IMR-90 (cell line): ENCODE measurements around the gene SLAMF9. TPM values are rescaled to one million over a fixed set of nuclear protein-coding genes. Genes with fewer than 3 reads are reported as not detected.

Source experiments
- ATAC-seq: fragments of 200-7000 bp; cut with Tn5 transposase; 2 replicates; pipeline ENCODE4 v1.9.1; 2020; ENCODE audit warnings: low read depth, mild to moderate bottlenecking, moderate library complexity
- BruUV-seq: library from RNA; stranded (reverse); fragments of 400-500 nt; replicated peaks from 2 replicates; lab custom pipeline; 2021; lab: Mats Ljungman, UMichigan
- CTCF ChIA-PET: fragments of 300-600 bp; formaldehyde crosslinking; extraction: SDS; loops from one replicate; lab custom pipeline; 2021; ENCODE audit warnings: antibody characterized with exemption; lab: Yijun Ruan, JAX
- POLR2A ChIA-PET: fragments of 300-600 bp; sonication (Branson Sonifier 250); formaldehyde crosslinking; loops from one replicate; lab custom pipeline; 2022; ENCODE audit warnings: antibody characterized with exemption; ENCODE audit not compliant: unreplicated experiment; lab: Charles Lee
- DNase-seq: peaks from one replicate; pipeline ENCODE4 v3.0.0; 2013
- H2AFZ ChIP-seq: replicated peaks from 2 replicates; pipeline ENCODE3; 2013; ENCODE audit warnings: low read length, mild to moderate bottlenecking; ENCODE audit not compliant: poor library complexity
- H2AK5ac ChIP-seq: 2 replicates; pipeline ENCODE4 v1.6.1; 2013; ENCODE audit warnings: low read depth, low read length, inconsistent platforms
- H2AK9ac ChIP-seq: replicated peaks from 2 replicates; pipeline ENCODE3; 2013; ENCODE audit warnings: mild to moderate bottlenecking, low read depth, low read length, moderate library complexity; ENCODE audit not compliant: poor library complexity
- H2BK120ac ChIP-seq: 2 replicates; pipeline ENCODE4 v1.6.1; 2013; ENCODE audit warnings: low read depth, low read length, inconsistent platforms
- H2BK15ac ChIP-seq: 3 replicates; pipeline ENCODE4 v1.6.1; 2013; ENCODE audit warnings: low read depth, low read length, inconsistent platforms
- H2BK20ac ChIP-seq: 2 replicates; pipeline ENCODE4 v1.6.1; 2013; ENCODE audit warnings: low read depth, mild to moderate bottlenecking, inconsistent platforms, low read length, moderate library complexity
- H2BK5ac ChIP-seq: 2 replicates; pipeline ENCODE4 v1.6.1; 2013; ENCODE audit warnings: mild to moderate bottlenecking, low read depth, low read length, inconsistent platforms; ENCODE audit not compliant: poor library complexity, severe bottlenecking
- H3K14ac ChIP-seq: replicated peaks from 2 replicates; pipeline ENCODE4 v1.6.1; 2013; ENCODE audit warnings: low read depth, low read length, inconsistent platforms
- H3K18ac ChIP-seq: 2 replicates; pipeline ENCODE4 v1.6.1; 2013; ENCODE audit warnings: low read depth, low read length, control low read depth
- H3K23ac ChIP-seq: 2 replicates; pipeline ENCODE4 v1.6.1; 2013; ENCODE audit warnings: low read depth, low read length, inconsistent platforms
- H3K27ac ChIP-seq: 2 replicates; pipeline ENCODE4 v1.5.1; 2013; ENCODE audit warnings: mild to moderate bottlenecking, control low read depth, low read length; ENCODE audit not compliant: insufficient read depth
- H3K27me3 ChIP-seq: 2 replicates; pipeline ENCODE4 v1.6.1; 2013; ENCODE audit warnings: low read length; ENCODE audit not compliant: control insufficient read depth, insufficient read depth
- H3K36me3 ChIP-seq: 2 replicates; pipeline ENCODE4 v1.6.1; 2013; ENCODE audit warnings: low read length, mixed read lengths; ENCODE audit not compliant: control insufficient read depth, insufficient read depth
- H3K4ac ChIP-seq: 2 replicates; pipeline ENCODE4 v1.6.1; 2013; ENCODE audit warnings: low read depth, low read length, inconsistent platforms
- H3K4me1 ChIP-seq: 2 replicates; pipeline ENCODE4 v1.6.1; 2013; ENCODE audit warnings: low read length, mixed read lengths; ENCODE audit not compliant: control insufficient read depth, insufficient read depth
- H3K4me2 ChIP-seq: 2 replicates; pipeline ENCODE4 v1.6.1; 2013; ENCODE audit warnings: low read depth, mild to moderate bottlenecking, control low read depth, low read length, moderate library complexity
- H3K4me3 ChIP-seq: 2 replicates; pipeline ENCODE4 v1.5.1; 2013; ENCODE audit warnings: low read depth, mild to moderate bottlenecking, control low read depth, low read length, moderate library complexity; ENCODE audit not compliant: insufficient read depth
- H3K56ac ChIP-seq: 2 replicates; pipeline ENCODE4 v1.6.1; 2013; ENCODE audit warnings: low read length, inconsistent platforms; ENCODE audit not compliant: insufficient read depth; ENCODE audit errors: extremely low read depth
- H3K79me1 ChIP-seq, 2 experiments: 2 replicates each; pipeline ENCODE4 v1.6.1; 2013; ENCODE audit warnings: low read length in 2 of 2, inconsistent platforms in 1 of 2, low read depth in 1 of 2
- H3K9ac ChIP-seq: 2 replicates; pipeline ENCODE4 v1.6.1; 2013; ENCODE audit warnings: low read depth, low read length, control low read depth
- H3K9me1 ChIP-seq: 2 replicates; pipeline ENCODE4 v1.6.1; 2013; ENCODE audit warnings: low read length, inconsistent platforms; ENCODE audit not compliant: insufficient read depth
- H3K9me3 ChIP-seq: 2 replicates; pipeline ENCODE4 v1.6.1; 2013; ENCODE audit warnings: low read length; ENCODE audit not compliant: control insufficient read depth, insufficient read depth
- H4K20me1 ChIP-seq: 2 replicates; pipeline ENCODE4 v1.6.1; 2013; ENCODE audit warnings: low read length, inconsistent platforms; ENCODE audit not compliant: insufficient read depth
- H4K5ac ChIP-seq: 2 replicates; pipeline ENCODE4 v1.6.1; 2013; ENCODE audit warnings: mild to moderate bottlenecking, low read depth, low read length, control low read depth
- H4K8ac ChIP-seq, 2 experiments: 2 replicates each; pipeline ENCODE4 v1.6.1; 2013; ENCODE audit warnings: low read depth in 2 of 2, low read length in 2 of 2, control low read depth in 1 of 2, inconsistent platforms in 1 of 2
- H4K91ac ChIP-seq: 2 replicates; pipeline ENCODE4 v1.6.1; 2013; ENCODE audit warnings: low read depth, low read length, inconsistent platforms; ENCODE audit not compliant: insufficient read depth
- CEBPB ChIP-seq: IDR thresholded peaks from 2 replicates; pipeline ENCODE4 v1.6.1; 2012; ENCODE audit warnings: low read depth, low read length, improper control_type of control experiment
- CHD1 ChIP-seq: IDR thresholded peaks from 2 replicates; pipeline ENCODE4 v1.6.1; 2012; ENCODE audit warnings: low read depth, low read length, improper control_type of control experiment
- FOS ChIP-seq: fragments of 150-350 bp; IDR thresholded peaks from 2 replicates; pipeline ENCODE4 v1.6.1; 2016; ENCODE audit warnings: low read depth, low read length
- MAFK ChIP-seq: IDR thresholded peaks from 2 replicates; pipeline ENCODE4 v1.6.1; 2012; ENCODE audit warnings: low read depth, low read length, improper control_type of control experiment
- MXI1 ChIP-seq: IDR thresholded peaks from 2 replicates; pipeline ENCODE4 v1.6.1; 2012; ENCODE audit warnings: low read depth, mild to moderate bottlenecking, low read length, moderate library complexity, borderline replicate concordance
- NFE2L2 ChIP-seq: fragments of 150-350 bp; IDR thresholded peaks from 2 replicates; pipeline ENCODE4 v1.6.1; 2016; ENCODE audit warnings: low read depth, mild to moderate bottlenecking, low read length
- POLR2A ChIP-seq: IDR thresholded peaks from 2 replicates; pipeline ENCODE4 v1.6.1; 2012; ENCODE audit warnings: mild to moderate bottlenecking, low read depth, low read length
- RAD21 ChIP-seq: IDR thresholded peaks from 2 replicates; pipeline ENCODE4 v1.6.1; 2012; ENCODE audit warnings: low read length, improper control_type of control experiment
- RFX5 ChIP-seq: IDR thresholded peaks from 2 replicates; pipeline ENCODE4 v1.8.0; 2012; ENCODE audit warnings: low read depth, mild to moderate bottlenecking, low read length, moderate library complexity
- SMC3 ChIP-seq: fragments of 150-350 bp; IDR thresholded peaks from 2 replicates; pipeline ENCODE4 v1.6.1; 2016; ENCODE audit warnings: low read depth, mild to moderate bottlenecking, antibody characterized with exemption, low read length, moderate library complexity
- WGBS, 2 experiments: methylation state at CpG; one replicate each; pipeline versions ENCODE4 v1.1.5 to v1.1.7; 2013; ENCODE audit warnings: missing lambda C conversion rate in 2 of 2; ENCODE audit not compliant: insufficient read length in 1 of 2; ENCODE audit errors: extremely low coverage in 2 of 2; 5-methylcytosine and 5-hydroxymethylcytosine counted together
- dilution Hi-C: fragments of 300-500 bp; cut with HindIII; formaldehyde crosslinking; loops from one replicate; pipeline ENCODE4 v1.14.3; 2018; ENCODE audit warnings: low sequenced_read_pairs; ENCODE audit not compliant: unreplicated experiment
- in situ Hi-C: fragments of 300-500 bp; cut with MboI; formaldehyde crosslinking; loops from 3 replicates; pipeline ENCODE4 v1.14.3; 2019; ENCODE audit warnings: low sequenced_read_pairs, inconsistent platforms, mixed read lengths
- intact Hi-C: fragments of 100-400 bp; cut with micrococcal nuclease; formaldehyde crosslinking; loops from 2 replicates; pipeline ENCODE4 v1.10.0; 2022
- polyA plus RNA-seq, 3 experiments: library from polyadenylated mRNA; depleted of rRNA; stranded (reverse); fragments of >200 nt; gene quantifications; 2 replicates each; pipeline ENCODE4 v1.2.3, GENCODE V29; 2012; ENCODE audit warnings: low replicate concordance in 1 of 3
- total RNA-seq: library from RNA; depleted of rRNA; stranded (reverse); fragments of >200 nt; gene quantifications from 2 replicates; pipeline ENCODE4 v1.2.3, GENCODE V29; 2012
- TF ChIP-seq, protein P1 (sequence below): fragments of 150-350 bp; IDR thresholded peaks from 2 replicates; pipeline ENCODE4 v1.6.1; 2016; ENCODE audit warnings: low read depth, mild to moderate bottlenecking, low read length, moderate library complexity, borderline replicate concordance
- TF ChIP-seq, protein P2 (sequence below): conservative IDR thresholded peaks from 2 replicates; pipeline ENCODE4 v1.5.1; 2012; ENCODE audit warnings: mild to moderate bottlenecking, low read depth, low read length, improper control_type of control experiment
- TF ChIP-seq, protein P3 (sequence below): fragments of 150-350 bp; IDR thresholded peaks from 2 replicates; pipeline ENCODE4 v1.6.1; 2017; ENCODE audit warnings: mild to moderate bottlenecking, antibody characterized with exemption, low read length, low read depth

Gene SLAMF9
- total and polyA plus RNA-seq, 2 of the 4 experiments (the other 2 are of a cell fraction), result 0.18 to 0.67 TPM

DNA sequence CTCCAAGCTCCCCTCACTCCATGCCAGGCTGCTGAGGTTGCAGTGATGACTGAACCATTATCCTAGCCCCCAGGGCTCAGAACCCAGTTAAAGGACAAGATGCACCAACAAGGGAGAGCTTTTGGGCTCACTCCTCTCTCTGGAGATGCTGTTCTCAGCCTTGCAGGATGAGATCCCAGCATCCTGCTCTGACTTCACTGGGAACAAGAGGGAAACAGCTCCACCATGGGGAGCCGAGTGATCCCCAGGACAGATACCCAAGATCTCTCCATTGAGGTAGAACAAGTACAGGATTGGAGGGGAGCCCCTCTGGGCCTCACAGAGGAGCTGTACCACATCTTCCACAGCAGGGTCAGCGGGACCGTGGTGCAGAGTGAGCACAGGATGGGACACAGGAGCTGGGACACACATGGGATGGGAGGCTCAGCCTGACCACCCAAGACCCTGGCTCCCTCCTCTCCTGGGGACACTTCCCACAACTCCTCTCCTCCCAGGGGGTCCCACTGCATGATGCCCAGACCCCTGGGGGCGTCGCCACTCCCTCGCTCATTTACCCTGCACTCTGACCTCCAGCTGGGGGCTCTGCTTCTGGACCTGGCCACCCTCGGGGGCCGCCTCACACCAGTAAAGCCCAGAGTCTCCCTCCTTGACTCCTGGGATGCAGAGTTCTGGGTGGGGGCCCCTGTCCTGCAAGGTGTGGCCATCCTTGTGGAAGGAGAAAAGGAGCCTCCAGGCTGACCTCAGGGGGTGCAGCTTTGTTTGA lies 18.6 kb upstream of the SLAMF9 start (continued):
- TF ChIP-seq RFX5, result no peak

DNA sequence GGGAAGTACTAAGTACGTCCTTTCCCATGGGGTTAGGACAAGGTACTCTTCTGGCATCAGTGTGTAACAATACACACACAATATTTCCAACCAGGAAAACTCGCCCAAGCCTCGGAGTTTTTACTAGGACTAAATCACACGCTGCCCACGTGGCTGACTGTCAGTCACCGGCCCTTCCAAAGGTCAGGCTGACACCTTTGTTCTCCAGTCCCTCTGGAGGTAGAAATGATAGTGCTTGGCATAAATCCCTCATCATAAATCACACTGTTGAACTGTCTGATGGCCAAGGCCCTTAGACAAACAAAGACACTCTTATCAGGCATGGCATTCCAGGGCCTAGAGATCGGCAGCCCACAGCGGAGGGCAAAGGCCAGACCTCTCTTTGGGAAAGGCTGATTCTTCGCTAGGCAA lies 16.9 kb upstream of the SLAMF9 start:
- Histone ChIP-seq H4K20me1 (no peaks in the 10 kb centered on the region), H4K91ac (no peak overlapping the region), H2BK20ac (no peak overlapping the region), H2BK120ac (no peak overlapping the region), H3K9me3 (no peaks in the 10 kb centered on the region), H3K56ac (no peak overlapping the region), H3K4me3 (no peak overlapping the region), H3K27me3 (peaks cover 26% of the 10 kb centered on the region), H2AK5ac (no peak overlapping the region), H4K5ac (no peak overlapping the region), H2AFZ (no peak overlapping the region), H3K23ac (no peak overlapping the region), H3K4me1 (no peaks in the 10 kb centered on the region), H4K8ac (no peak overlapping the region), H3K18ac (no peak overlapping the region), H3K36me3 (no peaks in the 10 kb centered on the region; the same call in 1 of the 2 replicates), H3K4ac (no peak overlapping the region), H2BK15ac (no peak overlapping the region), H3K14ac (no peak overlapping the region), H3K27ac (no peak overlapping the region), H2AK9ac (no peak overlapping the region), H2BK5ac (no peak overlapping the region), H3K9ac (no peak overlapping the region), H3K4me2 (no peak overlapping the region), H3K79me1 (no peaks in the 10 kb centered on the region), H3K9me1 (peaks cover 3% of the 10 kb centered on the region; the same call in 1 of the 2 replicates)
- dilution Hi-C loops (no loop called here), intact Hi-C loops (no loop called here), in situ Hi-C loops (no loop called here)
- no TSS peak for BruUV-seq
- no peak for DNase-seq
- ChIA-PET CTCF (no interaction called here), POLR2A (no interaction called here)
- no CpG with 5 or more reads among the region's 9 CpGs for WGBS, 2 experiments
- no peak for ATAC-seq
- no peak for TF ChIP-seq MAFK
- TF ChIP-seq, protein P1, sequence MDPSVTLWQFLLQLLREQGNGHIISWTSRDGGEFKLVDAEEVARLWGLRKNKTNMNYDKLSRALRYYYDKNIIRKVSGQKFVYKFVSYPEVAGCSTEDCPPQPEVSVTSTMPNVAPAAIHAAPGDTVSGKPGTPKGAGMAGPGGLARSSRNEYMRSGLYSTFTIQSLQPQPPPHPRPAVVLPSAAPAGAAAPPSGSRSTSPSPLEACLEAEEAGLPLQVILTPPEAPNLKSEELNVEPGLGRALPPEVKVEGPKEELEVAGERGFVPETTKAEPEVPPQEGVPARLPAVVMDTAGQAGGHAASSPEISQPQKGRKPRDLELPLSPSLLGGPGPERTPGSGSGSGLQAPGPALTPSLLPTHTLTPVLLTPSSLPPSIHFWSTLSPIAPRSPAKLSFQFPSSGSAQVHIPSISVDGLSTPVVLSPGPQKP, result no peak
- no peak for TF ChIP-seq SMC3
- no peak for TF ChIP-seq FOS
- TF ChIP-seq, protein P2, sequence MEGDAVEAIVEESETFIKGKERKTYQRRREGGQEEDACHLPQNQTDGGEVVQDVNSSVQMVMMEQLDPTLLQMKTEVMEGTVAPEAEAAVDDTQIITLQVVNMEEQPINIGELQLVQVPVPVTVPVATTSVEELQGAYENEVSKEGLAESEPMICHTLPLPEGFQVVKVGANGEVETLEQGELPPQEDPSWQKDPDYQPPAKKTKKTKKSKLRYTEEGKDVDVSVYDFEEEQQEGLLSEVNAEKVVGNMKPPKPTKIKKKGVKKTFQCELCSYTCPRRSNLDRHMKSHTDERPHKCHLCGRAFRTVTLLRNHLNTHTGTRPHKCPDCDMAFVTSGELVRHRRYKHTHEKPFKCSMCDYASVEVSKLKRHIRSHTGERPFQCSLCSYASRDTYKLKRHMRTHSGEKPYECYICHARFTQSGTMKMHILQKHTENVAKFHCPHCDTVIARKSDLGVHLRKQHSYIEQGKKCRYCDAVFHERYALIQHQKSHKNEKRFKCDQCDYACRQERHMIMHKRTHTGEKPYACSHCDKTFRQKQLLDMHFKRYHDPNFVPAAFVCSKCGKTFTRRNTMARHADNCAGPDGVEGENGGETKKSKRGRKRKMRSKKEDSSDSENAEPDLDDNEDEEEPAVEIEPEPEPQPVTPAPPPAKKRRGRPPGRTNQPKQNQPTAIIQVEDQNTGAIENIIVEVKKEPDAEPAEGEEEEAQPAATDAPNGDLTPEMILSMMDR, result no peak
- TF ChIP-seq CHD1, result no peak
- no peak for TF ChIP-seq MXI1
- TF ChIP-seq CEBPB, result no peak
- no peak for TF ChIP-seq RFX5
- no peak for TF ChIP-seq NFE2L2
- TF ChIP-seq RAD21, result no peak
- no peak for TF ChIP-seq POLR2A
- TF ChIP-seq, protein P3, sequence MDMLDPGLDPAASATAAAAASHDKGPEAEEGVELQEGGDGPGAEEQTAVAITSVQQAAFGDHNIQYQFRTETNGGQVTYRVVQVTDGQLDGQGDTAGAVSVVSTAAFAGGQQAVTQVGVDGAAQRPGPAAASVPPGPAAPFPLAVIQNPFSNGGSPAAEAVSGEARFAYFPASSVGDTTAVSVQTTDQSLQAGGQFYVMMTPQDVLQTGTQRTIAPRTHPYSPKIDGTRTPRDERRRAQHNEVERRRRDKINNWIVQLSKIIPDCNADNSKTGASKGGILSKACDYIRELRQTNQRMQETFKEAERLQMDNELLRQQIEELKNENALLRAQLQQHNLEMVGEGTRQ, result no peak
